ENCODE measurements around the gene PSAT1.

PSAT1 gene

GRCh38 chr9:78292026-78292425 lies 4.9 kb upstream of the PSAT1 start:
- no peaks in the 10 kb centered on the region for H3K79me2 ChIP-seq (ENCODE audit: insufficient read depth, low read length)
- no peaks in the 10 kb centered on the region; the same call in 1 of the 2 replicates for H3F3A ChIP-seq (ENCODE audit: insufficient read depth)
- H4K20me1 ChIP-seq (ENCODE audit: low read depth, low read length): no peaks in the 10 kb centered on the region
- H3K9me3 ChIP-seq (ENCODE audit: insufficient read depth, low read length): no peaks in the 10 kb centered on the region
- no peaks in the 10 kb centered on the region for H3K9me2 ChIP-seq (replicated peaks; ENCODE audit: insufficient read depth, low read length)
- no peak overlapping the region for H3K4me3 ChIP-seq (ENCODE audit: insufficient read depth, low read length, poor library complexity, severe bottlenecking)
- H3K27ac ChIP-seq (ENCODE audit: low read depth, low read length): no peak overlapping the region
- H3K4me2 ChIP-seq (ENCODE audit: low read depth, low read length, poor library complexity, severe bottlenecking): no peak overlapping the region
- H3K27me3 ChIP-seq (ENCODE audit: low read length): no peaks in the 10 kb centered on the region
- no peak for TF ChIP-seq EZH2phosphoT487 (conservative IDR thresholded peaks at IDR 0.05; ENCODE audit: low read length)
- H2AFZ ChIP-seq (ENCODE audit: low read depth, low read length, severe bottlenecking): no peak overlapping the region
- H3K36me3 ChIP-seq (ENCODE audit: low read length): no peaks in the 10 kb centered on the region
- H3K9ac ChIP-seq (ENCODE audit: low read length): no peak overlapping the region

GRCh38 chr9:78292716-78293497 lies 4.0 kb upstream of the PSAT1 start:
- H2AFZ ChIP-seq (ENCODE audit: low read depth, low read length, severe bottlenecking): no peak overlapping the region
- no peaks in the 10 kb centered on the region for H3K27me3 ChIP-seq (ENCODE audit: low read length)
- no peaks in the 10 kb centered on the region for H3K9me2 ChIP-seq (replicated peaks; ENCODE audit: insufficient read depth, low read length)
- no peak for TF ChIP-seq CTCF (IDR thresholded peaks at IDR 0.05; ENCODE audit: insufficient read depth, low read length, poor library complexity, severe bottlenecking)
- no peak for TF ChIP-seq EZH2phosphoT487 (conservative IDR thresholded peaks at IDR 0.05; ENCODE audit: low read length)
- H4K20me1 ChIP-seq (ENCODE audit: low read depth, low read length): no peaks in the 10 kb centered on the region
- no peaks in the 10 kb centered on the region for H3K9me3 ChIP-seq (ENCODE audit: insufficient read depth, low read length)
- H3K4me3 ChIP-seq (ENCODE audit: insufficient read depth, low read length, poor library complexity, severe bottlenecking): no peak overlapping the region
- H3K27ac ChIP-seq (ENCODE audit: low read depth, low read length): no peak overlapping the region
- peaks cover 5% of the 10 kb centered on the region for H3K79me2 ChIP-seq (ENCODE audit: insufficient read depth, low read length)
- no peaks in the 10 kb centered on the region; the same call in 1 of the 2 replicates for H3F3A ChIP-seq (ENCODE audit: insufficient read depth)
- no peaks in the 10 kb centered on the region for H3K36me3 ChIP-seq (ENCODE audit: low read length)
- H3K4me2 ChIP-seq (ENCODE audit: low read depth, low read length, poor library complexity, severe bottlenecking): no peak overlapping the region
- H3K9ac ChIP-seq (ENCODE audit: low read length): no peak overlapping the region

- Histone ChIP-seq H3K27ac (ENCODE audit: low read depth, low read length) (no peak overlapping the region), H3F3A (ENCODE audit: insufficient read depth) (peaks cover 9% of the 10 kb centered on the region; the same call in 1 of the 2 replicates), H2AFZ (ENCODE audit: low read depth, low read length, severe bottlenecking) (no peak overlapping the region), H3K4me2 (ENCODE audit: low read depth, low read length, poor library complexity, severe bottlenecking) (no peak overlapping the region), H3K9me2 (replicated peaks; ENCODE audit: insufficient read depth, low read length) (no peaks in the 10 kb centered on the region), H3K4me3 (ENCODE audit: insufficient read depth, low read length, poor library complexity, severe bottlenecking) (no peak overlapping the region), H3K36me3 (ENCODE audit: low read length) (no peaks in the 10 kb centered on the region), H3K9me3 (ENCODE audit: insufficient read depth, low read length) (no peaks in the 10 kb centered on the region), H3K27me3 (ENCODE audit: low read length) (no peaks in the 10 kb centered on the region), H4K20me1 (ENCODE audit: low read depth, low read length) (no peaks in the 10 kb centered on the region; the same call in 1 of the 2 replicates), H3K79me2 (ENCODE audit: insufficient read depth, low read length) (peaks cover 20% of the 10 kb centered on the region), H3K9ac (ENCODE audit: low read length) (no peak overlapping the region)
- no peak for TF ChIP-seq EZH2phosphoT487 (conservative IDR thresholded peaks at IDR 0.05; ENCODE audit: low read length)
These were observed 2.4 kb upstream of the PSAT1 start for GRCh38 chr9:78294290-78295176.

GRCh38 chr9:78295177-78295575 lies 1.7 kb upstream of the PSAT1 start:
- Histone ChIP-seq H3K36me3 (ENCODE audit: low read length) (no peaks in the 10 kb centered on the region), H3K9ac (ENCODE audit: low read length) (no peak overlapping the region), H2AFZ (ENCODE audit: low read depth, low read length, severe bottlenecking) (no peak overlapping the region), H4K20me1 (ENCODE audit: low read depth, low read length) (no peaks in the 10 kb centered on the region; the same call in 1 of the 2 replicates), H3K27ac (ENCODE audit: low read depth, low read length) (no peak overlapping the region), H3K9me2 (replicated peaks; ENCODE audit: insufficient read depth, low read length) (no peaks in the 10 kb centered on the region), H3K9me3 (ENCODE audit: insufficient read depth, low read length) (no peaks in the 10 kb centered on the region), H3K27me3 (ENCODE audit: low read length) (no peaks in the 10 kb centered on the region), H3K79me2 (ENCODE audit: insufficient read depth, low read length) (peaks cover 26% of the 10 kb centered on the region), H3F3A (ENCODE audit: insufficient read depth) (peaks cover 9% of the 10 kb centered on the region; the same call in 1 of the 2 replicates), H3K4me2 (ENCODE audit: low read depth, low read length, poor library complexity, severe bottlenecking) (no peak overlapping the region), H3K4me3 (ENCODE audit: insufficient read depth, low read length, poor library complexity, severe bottlenecking) (no peak overlapping the region)
- TF ChIP-seq EZH2phosphoT487 (conservative IDR thresholded peaks at IDR 0.05; ENCODE audit: low read length) (no peak), CTCF (IDR thresholded peaks at IDR 0.05; ENCODE audit: insufficient read depth, low read length, poor library complexity, severe bottlenecking) (no peak)
